HG03039 (cell line): Measurements from ENCODE around the gene BMP5.

ENCODE experiments used
- ATAC-seq: cut with Tn5 transposase; IDR thresholded peaks from one replicate; pipeline ENCODE4 v1.9.1; 2021; ENCODE audit warnings: mild to moderate bottlenecking, moderate library complexity; ENCODE audit not compliant: unreplicated experiment

The BMP5 gene

GRCh38 chr6:55874316-55874715, 1.1 kb downstream of the BMP5 start:
- ATAC-seq, result no peak

- no peak for ATAC-seq
Observed at GRCh38 chr6:55872866-55873265, 2.5 kb downstream of the BMP5 start.

DNA sequence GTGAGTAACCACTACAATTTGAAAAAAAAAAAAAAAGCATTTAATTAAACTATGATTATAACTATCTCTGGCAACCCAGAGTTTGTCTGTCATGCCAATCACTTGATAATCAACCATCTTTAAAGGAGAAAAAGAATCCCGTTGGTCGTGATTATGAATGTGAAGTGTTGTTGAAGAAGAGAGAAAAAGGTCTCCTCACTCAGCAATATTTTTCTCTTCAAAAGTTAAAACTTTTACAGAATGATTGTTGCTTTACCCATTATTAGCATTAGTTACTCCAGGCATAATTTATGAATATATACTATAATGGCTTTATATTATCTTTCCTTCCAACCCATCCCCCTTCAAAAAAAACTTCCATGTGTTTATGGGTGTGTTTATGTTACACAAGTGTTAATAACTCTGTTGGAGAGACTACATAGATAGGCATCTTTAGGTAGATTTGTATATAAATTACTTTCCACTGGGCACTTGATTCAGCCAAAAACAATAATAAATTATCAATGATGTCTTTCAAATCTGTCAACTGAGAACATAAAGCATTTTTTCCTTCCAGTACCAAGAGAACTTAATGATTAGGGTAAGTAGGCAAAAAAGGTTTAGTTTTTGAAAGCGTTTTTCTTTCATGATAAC, 5.1 kb downstream of the BMP5 start:
- ATAC-seq, result no peak

- no peak for ATAC-seq
Observed at GRCh38 chr6:55869674-55870073, 5.7 kb downstream of the BMP5 start.

DNA sequence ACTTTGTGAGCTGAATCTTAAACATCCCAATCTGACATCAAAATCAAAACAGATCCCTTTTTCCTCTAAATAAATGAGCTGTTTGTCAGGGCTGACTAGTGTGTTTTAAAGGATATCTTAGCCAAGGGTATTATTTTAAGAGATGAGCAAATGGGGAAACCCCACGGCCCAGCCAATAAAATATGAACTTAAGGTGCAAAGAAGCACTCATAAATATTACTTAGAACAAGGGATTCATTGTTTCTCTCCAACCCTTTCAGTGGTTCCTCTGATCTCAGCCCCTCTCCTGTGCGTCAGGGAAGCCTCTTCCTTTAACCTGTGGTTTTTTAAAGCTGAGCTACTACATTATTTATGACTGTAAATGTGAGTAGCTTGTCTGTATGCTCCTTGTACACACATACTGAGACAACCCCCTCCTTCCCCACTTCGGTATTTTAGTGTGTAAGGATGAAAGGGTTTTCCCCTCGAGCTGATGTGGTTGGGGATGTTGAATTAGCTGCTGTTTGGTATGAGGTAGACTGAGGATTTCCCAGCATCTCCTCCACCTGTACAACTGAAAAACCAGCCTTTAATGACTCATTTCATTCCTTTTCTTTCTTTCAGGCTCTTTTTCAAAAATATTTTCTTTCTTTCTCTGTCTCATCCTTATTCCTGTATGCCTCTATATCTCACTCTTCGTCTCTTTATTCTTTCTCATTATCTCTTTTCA, 6.5 kb downstream of the BMP5 start:
- ATAC-seq, result peak; percentile 98

- ATAC-seq, result no peak
Observed at GRCh38 chr6:55868176-55868575, 7.2 kb downstream of the BMP5 start.

DNA sequence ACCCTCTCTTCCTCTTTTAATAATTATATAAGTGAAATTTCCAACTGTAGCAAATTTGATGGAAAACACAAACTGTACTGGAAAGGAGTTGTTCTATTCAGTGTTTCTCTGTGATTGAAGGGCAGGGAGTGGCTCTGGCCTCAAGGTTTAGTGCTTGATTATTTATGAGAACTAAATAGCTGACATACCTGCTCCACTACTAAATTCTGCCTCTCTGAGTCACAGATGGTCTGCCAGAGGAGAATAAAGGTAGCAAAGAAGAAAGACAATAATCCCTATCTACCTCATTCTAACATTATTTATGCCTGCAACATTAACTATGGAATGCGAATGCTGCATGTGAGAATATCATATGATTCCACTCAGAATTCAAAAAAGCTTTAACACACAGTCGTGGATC, 9.3 kb downstream of the BMP5 start:
- ATAC-seq, result no peak

DNA sequence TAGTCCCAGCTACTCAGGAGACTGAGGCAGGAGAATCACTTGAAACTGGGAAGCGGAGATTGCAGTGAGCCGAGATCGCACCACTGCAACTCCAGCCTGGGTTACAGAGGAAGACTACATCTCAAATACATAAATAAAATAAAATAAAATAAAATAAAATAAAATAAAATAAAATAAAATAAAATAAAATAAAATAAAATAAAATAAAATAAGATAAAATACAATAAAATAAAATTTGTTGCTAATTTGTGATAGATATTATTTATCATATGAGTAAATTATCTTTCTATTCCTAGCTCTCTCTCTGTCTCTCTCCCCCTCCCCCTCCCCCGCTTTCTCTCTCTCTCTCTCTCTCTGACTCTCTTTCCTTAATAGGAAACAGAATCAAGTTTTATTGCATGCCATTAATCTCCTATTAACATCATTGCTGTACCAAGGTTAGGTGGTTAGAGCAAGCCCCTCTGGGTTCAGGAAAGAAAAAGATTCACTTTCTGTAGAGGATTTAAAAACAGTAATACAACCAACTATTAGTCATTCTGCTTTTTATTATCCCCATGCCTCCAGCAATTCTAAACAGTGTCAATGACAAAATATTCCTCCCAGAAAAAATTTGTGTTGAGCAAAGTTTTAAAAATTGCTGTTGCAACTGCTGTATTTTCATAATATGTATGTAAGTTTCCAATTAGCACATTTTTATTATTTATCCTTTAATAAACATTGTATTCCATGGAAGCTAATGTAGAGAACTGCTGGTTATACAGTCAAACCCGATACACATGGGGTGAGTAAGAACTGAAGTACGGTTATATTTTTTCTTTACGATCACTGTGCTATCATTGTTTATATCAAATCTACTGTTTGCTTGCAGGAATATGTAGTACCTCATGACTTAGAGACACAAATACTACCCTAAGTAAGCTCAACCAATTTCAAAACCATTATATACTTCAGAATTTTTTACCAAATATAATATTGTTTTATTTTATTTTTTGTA, 22.1 kb downstream of the BMP5 start:
- ATAC-seq, result no peak

GRCh38 chr6:55841341-55841740, 34.0 kb downstream of the BMP5 start:
- ATAC-seq, result no peak

GRCh38 chr6:55839080-55839479, 36.3 kb downstream of the BMP5 start:
- no peak for ATAC-seq

DNA sequence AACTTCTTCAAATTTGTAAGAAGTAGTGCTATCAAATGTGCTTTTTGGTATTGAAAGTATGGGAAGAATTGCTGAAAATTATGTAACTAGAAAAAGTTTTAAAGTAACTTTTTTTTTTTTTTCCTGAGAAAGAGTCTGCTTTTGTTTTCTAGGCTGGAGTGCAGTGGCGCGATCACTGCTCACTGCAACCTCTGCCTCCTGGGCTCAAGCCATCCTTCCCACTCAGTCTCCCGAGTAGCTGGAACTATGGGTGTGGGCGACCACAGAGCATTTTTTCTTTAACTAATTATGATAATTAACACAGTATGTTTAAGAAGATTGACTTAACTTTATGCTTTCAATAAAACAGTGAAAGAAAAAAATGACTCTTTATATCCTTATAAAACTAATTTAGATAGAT, 38.4 kb downstream of the BMP5 start:
- no peak for ATAC-seq

GRCh38 chr6:55836481-55836880, 38.9 kb downstream of the BMP5 start:
- no peak for ATAC-seq

- no peak for ATAC-seq
Observed at GRCh38 chr6:55835220-55835619, 40.2 kb downstream of the BMP5 start.

DNA sequence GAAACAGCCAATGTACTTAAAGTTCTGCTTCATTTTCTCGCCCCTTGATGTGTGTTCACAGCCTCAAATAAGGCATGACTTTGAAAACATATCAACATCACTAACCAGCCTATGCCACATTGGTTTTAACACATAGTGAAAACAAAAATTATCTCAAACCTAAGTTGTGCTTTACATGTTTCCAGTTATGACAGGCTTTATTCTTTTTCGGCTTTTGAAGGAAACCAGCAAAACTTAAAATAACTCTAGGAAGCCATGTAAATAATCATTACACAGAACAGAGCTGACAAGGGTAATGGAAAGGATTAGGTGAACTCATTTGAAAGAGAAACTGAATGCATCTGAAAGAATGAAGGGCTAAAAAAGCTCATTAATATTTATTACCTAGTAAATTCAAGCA, 42.1 kb downstream of the BMP5 start:
- peak; percentile 47 for ATAC-seq

GRCh38 chr6:55827818-55828522, 47.4 kb downstream of the BMP5 start:
- ATAC-seq, result no peak

- no peak for ATAC-seq
Observed at GRCh38 chr6:55826941-55827340, 48.4 kb downstream of the BMP5 start.

DNA sequence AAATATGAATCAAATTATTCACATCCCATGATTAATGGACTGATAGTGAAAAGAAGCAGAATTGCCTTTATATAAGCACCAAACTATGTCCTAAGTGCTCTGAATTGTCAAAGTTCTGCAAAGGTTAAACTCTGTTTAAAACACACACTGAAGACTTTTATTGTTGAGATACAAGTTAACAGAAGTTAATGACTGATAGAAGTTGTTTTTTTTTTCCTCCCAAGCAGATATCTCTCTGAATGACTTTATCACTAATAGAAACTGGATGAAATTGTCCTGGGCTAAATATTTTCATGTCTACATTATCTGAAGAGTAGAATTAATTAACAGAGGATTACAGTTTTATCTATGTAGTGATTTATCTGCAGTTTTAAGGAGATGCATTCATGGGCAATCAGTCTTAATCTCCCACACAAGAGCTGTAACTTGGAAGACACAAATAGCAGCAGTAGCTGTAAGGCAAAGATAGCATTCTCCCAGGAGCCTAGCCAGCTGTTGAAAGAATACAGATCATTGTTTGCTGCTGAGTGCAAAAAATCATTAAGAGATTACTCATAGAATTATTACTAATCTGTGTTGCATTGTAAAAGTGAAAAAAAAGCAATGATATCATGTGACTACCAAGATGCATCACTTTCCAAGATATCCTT, 49.9 kb downstream of the BMP5 start:
- ATAC-seq, result no peak

DNA sequence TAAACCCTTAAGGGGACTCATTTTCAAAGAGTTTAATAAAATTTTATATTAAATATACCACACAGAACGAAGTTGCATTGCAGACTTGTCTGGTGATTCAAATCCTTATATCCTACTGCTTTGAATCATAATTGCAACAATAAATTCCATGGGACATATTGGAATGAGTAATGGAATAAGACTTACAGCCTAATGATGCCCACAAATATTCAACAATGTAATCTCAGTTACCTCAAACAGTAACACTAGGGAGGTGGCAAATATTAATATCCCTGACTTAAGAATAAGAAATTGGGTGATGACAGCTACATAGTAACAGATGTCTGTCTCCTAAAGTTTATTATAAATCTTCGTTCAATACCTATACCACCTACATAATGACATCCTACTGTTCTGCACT, 52.6 kb downstream of the BMP5 start:
- ATAC-seq, result no peak

- no peak for ATAC-seq
Observed at GRCh38 chr6:55822005-55822404, 53.4 kb downstream of the BMP5 start.

- ATAC-seq, result no peak
Observed at GRCh38 chr6:55820696-55821095, 54.7 kb downstream of the BMP5 start.

- no peak for ATAC-seq
Observed at GRCh38 chr6:55819811-55820210, 55.6 kb downstream of the BMP5 start.
